ENCODE results near the gene SMYD2.

SMYD2 gene

DNA sequence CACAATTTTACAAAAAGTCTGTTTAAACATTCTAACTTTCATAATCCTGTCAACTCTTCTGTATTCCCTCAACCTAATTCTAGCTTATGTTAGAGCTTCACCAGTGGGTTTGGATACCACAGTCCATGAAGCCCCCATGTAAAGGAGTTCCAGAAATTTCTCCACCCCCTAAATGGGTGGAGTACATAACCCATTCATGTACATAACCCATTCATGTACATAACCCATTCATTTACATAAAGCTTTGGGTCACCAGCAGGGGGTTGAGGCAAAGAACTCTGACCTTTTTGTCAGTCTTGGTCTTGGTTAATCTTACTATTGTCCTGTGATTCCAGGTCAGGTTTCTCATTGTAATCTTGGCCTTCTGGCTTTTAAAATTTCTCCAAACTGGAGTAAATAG is 61.6 kb downstream of the SMYD2 start:
- Histone ChIP-seq H3K27ac (ENCODE audit: low read length) (no peak overlapping the region), H3K9ac (ENCODE audit: low read depth, low read length) (no peak overlapping the region), H3K27me3 (ENCODE audit: insufficient read depth, low read length, poor library complexity) (no peaks in the 10 kb centered on the region), H3K79me2 (ENCODE audit: insufficient read depth, low read length) (no peaks in the 10 kb centered on the region), H2AFZ (ENCODE audit: low read depth, low read length) (no peak overlapping the region), H3K9me3 (ENCODE audit: insufficient read depth, low read length, severe bottlenecking) (peaks cover 2% of the 10 kb centered on the region), H3K4me3 (ENCODE audit: low read depth in 1 of 2, low read length in 2 of 2) (no peak overlapping the region), H4K20me1 (ENCODE audit: insufficient read depth, low read length) (no peaks in the 10 kb centered on the region), H3K4me1 (ENCODE audit: insufficient read depth, low read length) (no peaks in the 10 kb centered on the region), H3K36me3 (ENCODE audit: insufficient read depth, low read length) (peaks cover 8% of the 10 kb centered on the region; the same call in 1 of the 2 replicates), H3K4me2 (ENCODE audit: insufficient read depth, low read length) (no peak overlapping the region)
- ATAC-seq (ENCODE audit: insufficient read depth, low read depth), result no peak
- no peak for DNase-seq
- no peak for TF ChIP-seq CTCF (IDR thresholded peaks at IDR 0.05; ENCODE audit: borderline replicate concordance, extremely low read depth, low read length, poor library complexity, severe bottlenecking)
- no peak for TF ChIP-seq EZH2 (IDR thresholded peaks at IDR 0.05; ENCODE audit: borderline replicate concordance, low read depth, low read length, severe bottlenecking)

- Histone ChIP-seq H4K20me1 (ENCODE audit: insufficient read depth, low read length) (no peaks in the 10 kb centered on the region), H2AFZ (ENCODE audit: low read depth, low read length) (no peak overlapping the region), H3K9ac (ENCODE audit: low read depth, low read length) (no peak overlapping the region), H3K27me3 (ENCODE audit: insufficient read depth, low read length, poor library complexity) (no peaks in the 10 kb centered on the region), H3K36me3 (ENCODE audit: insufficient read depth, low read length) (peaks cover 5% of the 10 kb centered on the region; the same call in 1 of the 2 replicates), H3K4me2 (ENCODE audit: insufficient read depth, low read length) (no peak overlapping the region), H3K79me2 (ENCODE audit: insufficient read depth, low read length) (no peaks in the 10 kb centered on the region), H3K9me3 (ENCODE audit: insufficient read depth, low read length, severe bottlenecking) (peaks cover 2% of the 10 kb centered on the region), H3K27ac (ENCODE audit: low read length) (no peak overlapping the region), H3K4me3 (ENCODE audit: low read depth in 1 of 2, low read length in 2 of 2) (no peak overlapping the region), H3K4me1 (ENCODE audit: insufficient read depth, low read length) (no peaks in the 10 kb centered on the region)
- DNase-seq (no peak), ATAC-seq (ENCODE audit: insufficient read depth, low read depth) (no peak)
- TF ChIP-seq CTCF (IDR thresholded peaks at IDR 0.05; ENCODE audit: borderline replicate concordance, extremely low read depth, low read length, poor library complexity, severe bottlenecking) (no peak), EZH2 (IDR thresholded peaks at IDR 0.05; ENCODE audit: borderline replicate concordance, low read depth, low read length, severe bottlenecking) (no peak)
Observed at GRCh38 chr1:214344897-214345296, 63.9 kb downstream of the SMYD2 start.

DNA sequence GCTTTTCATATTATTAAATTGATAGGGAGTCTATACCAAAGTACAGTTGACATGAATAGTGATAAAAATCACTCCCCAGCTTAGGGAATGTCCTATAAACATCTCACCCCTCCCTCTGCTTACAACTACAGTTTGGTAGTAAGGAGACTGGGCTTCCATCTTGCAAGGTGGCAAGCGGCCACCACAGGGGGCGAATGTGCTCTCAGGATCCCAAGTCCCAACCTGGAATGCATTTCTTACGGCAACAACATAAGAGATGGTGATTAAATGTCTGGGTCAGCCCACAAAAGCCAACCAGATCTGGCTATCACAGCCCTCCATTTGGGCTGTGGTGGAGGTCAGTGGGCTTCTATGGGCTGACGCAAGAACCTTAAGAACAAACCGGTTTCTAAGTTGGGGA is 68.0 kb downstream of the SMYD2 start:
- H4K20me1 ChIP-seq (ENCODE audit: insufficient read depth, low read length), result no peaks in the 10 kb centered on the region
- peaks cover under 1% of the 10 kb centered on the region; the same call in 1 of the 2 replicates for H3K36me3 ChIP-seq (ENCODE audit: insufficient read depth, low read length)
- DNase-seq, result no peak

More for the DNA sequence above, 68.0 kb downstream of the SMYD2 start:
- Histone ChIP-seq H3K9me3 (ENCODE audit: insufficient read depth, low read length, severe bottlenecking) (peaks cover 2% of the 10 kb centered on the region), H3K4me1 (ENCODE audit: insufficient read depth, low read length) (no peaks in the 10 kb centered on the region), H2AFZ (ENCODE audit: low read depth, low read length) (no peak overlapping the region), H3K4me2 (ENCODE audit: insufficient read depth, low read length) (no peak overlapping the region), H3K79me2 (ENCODE audit: insufficient read depth, low read length) (no peaks in the 10 kb centered on the region), H3K4me3 (ENCODE audit: low read depth in 1 of 2, low read length in 2 of 2) (no peak overlapping the region), H3K27ac (ENCODE audit: low read length) (no peak overlapping the region), H3K9ac (ENCODE audit: low read depth, low read length) (no peak overlapping the region), H3K27me3 (ENCODE audit: insufficient read depth, low read length, poor library complexity) (no peaks in the 10 kb centered on the region)
- TF ChIP-seq CTCF (IDR thresholded peaks at IDR 0.05; ENCODE audit: borderline replicate concordance, extremely low read depth, low read length, poor library complexity, severe bottlenecking), result no peak
- TF ChIP-seq EZH2 (IDR thresholded peaks at IDR 0.05; ENCODE audit: borderline replicate concordance, low read depth, low read length, severe bottlenecking), result no peak
- no peak for ATAC-seq (ENCODE audit: insufficient read depth, low read depth)

Data from DND-41 (cell line).